K562 (cell line): ENCODE results near the gene TARBP1. TPM values are rescaled to one million over a fixed set of nuclear protein-coding genes. Genes with fewer than 3 reads are reported as not detected.

Experiments
- AFF4 ChIP-seq: sonication (generic); formaldehyde crosslinking; IDR thresholded peaks from 2 replicates; pipeline ENCODE4 v1.8.0; 2023; ENCODE audit warnings: mild to moderate bottlenecking, missing genetic modification reagents
- FOS ChIP-seq: IDR thresholded peaks from 3 replicates; pipeline ENCODE4 v1.6.1; 2011; ENCODE audit not compliant: insufficient read length; ENCODE audit errors: extremely low read depth
- IRF2 ChIP-seq: sonication (generic); formaldehyde crosslinking; IDR thresholded peaks from 2 replicates; pipeline ENCODE4 v1.8.1; 2022; ENCODE audit warnings: mild to moderate bottlenecking, missing genetic modification reagents
- MXI1 ChIP-seq: IDR thresholded peaks from 2 replicates; pipeline ENCODE4 v1.6.1; 2011; ENCODE audit warnings: low read depth, mild to moderate bottlenecking, improper control_type of control experiment, low read length
- NCOA2 ChIP-seq, 2 experiments: fragments of 450-650 bp; IDR thresholded peaks; 2 replicates each; pipeline ENCODE4 v1.6.1; 2018; ENCODE audit warnings: mild to moderate bottlenecking in 2 of 2, moderate library complexity in 1 of 2; ENCODE audit not compliant: partially characterized antibody in 2 of 2
- NELFE ChIP-seq: IDR thresholded peaks from 2 replicates; pipeline ENCODE4 v1.6.1; 2011; ENCODE audit warnings: mild to moderate bottlenecking; ENCODE audit not compliant: insufficient read depth, insufficient read length
- NR1H2 ChIP-seq: sonication (generic); formaldehyde crosslinking; IDR thresholded peaks from 2 replicates; pipeline ENCODE4 v1.4.0; 2020; ENCODE audit warnings: mild to moderate bottlenecking, missing genetic modification reagents
- NR2C1 ChIP-seq, 2 experiments: fragments of 450-650 bp; IDR thresholded peaks; 2 replicates each; pipeline ENCODE4 v1.6.1; 2017; ENCODE audit warnings: mild to moderate bottlenecking in 2 of 2, antibody characterized with exemption in 1 of 2, inconsistent platforms in 1 of 2, missing compliant biosample characterization in 1 of 2, missing genetic modification characterization in 1 of 2
- SMARCC2 ChIP-seq: fragments of 450-650 bp; IDR thresholded peaks from 2 replicates; pipeline ENCODE4 v1.6.1; 2017; ENCODE audit warnings: antibody characterized with exemption, moderate library complexity, mild to moderate bottlenecking, low read depth
- SREBF1 ChIP-seq: fragments of 150-350 bp; IDR thresholded peaks from 2 replicates; pipeline ENCODE4 v1.6.1; 2014; ENCODE audit warnings: antibody characterized with exemption, low read depth, low read length, borderline replicate concordance
- STAG1 ChIP-seq: sonication (generic); formaldehyde crosslinking; IDR thresholded peaks from 2 replicates; pipeline ENCODE4 v1.5.0; 2020; ENCODE audit warnings: missing genetic modification reagents, borderline replicate concordance
- ZNF174 ChIP-seq: fragments of 250-450 bp; sonication (Bioruptor Pico); IDR thresholded peaks from 2 replicates; pipeline ENCODE4 v1.4.0; 2020; ENCODE audit warnings: mild to moderate bottlenecking
- ZNF318 ChIP-seq, 2 experiments: fragments of 450-650 bp; IDR thresholded peaks; 2 replicates each; pipeline ENCODE4 v1.6.1; 2016; ENCODE audit warnings: mild to moderate bottlenecking in 2 of 2, borderline replicate concordance in 1 of 2, low read depth in 1 of 2, moderate library complexity in 1 of 2
- ZNF75A ChIP-seq: fragments of 450-650 bp; formaldehyde crosslinking; IDR thresholded peaks from 2 replicates; pipeline ENCODE4 v1.4.0; 2020; ENCODE audit warnings: mild to moderate bottlenecking
- polyA plus RNA-seq, 8 experiments: library from polyadenylated mRNA; depleted of rRNA in 4 of 8; stranded (reverse) in 5 of 8; unstranded in 3 of 8; fragments of >200 nt; fragmentation: Nextera tagmentation in 2 of 8; fragmentation: Illumina TruSeq in 1 of 8; extraction: Ambion mirVana in 2 of 8; extraction: Trizol in 1 of 8; gene quantifications; 2 replicates each; pipeline versions ENCODE4 v1.2.1 to v1.2.3, GENCODE V29; 2011 to 2014; ENCODE audit warnings: inconsistent platforms in 1 of 8, missing spikeins in 1 of 8
- total RNA-seq, 7 experiments: library from RNA; depleted of rRNA in 6 of 7; stranded (reverse); fragments of >200 nt in 6 of 7; fragmentation: Illumina TruSeq in 2 of 7; extraction: Trizol in 2 of 7; gene quantifications; 2 replicates each; pipeline versions ENCODE4 v1.2.1 to v1.2.3, GENCODE V29; 2011 to 2021; ENCODE audit warnings: low replicate concordance in 1 of 7

The TARBP1 gene
- total and polyA plus RNA-seq, 9 of the 15 experiments (the other 6 are each of a cell fraction or from before 2014, with no cell fraction given): 8.8 to 48.0 (median 22.9) TPM

GRCh38 chr1:234478481-234479309 is at the start of gene TARBP1 (continued):
- TF ChIP-seq AFF4 (0 out of 2 replicates have a peak, but pooled peaks have one; percentile 18), ZNF318 (IDR thresholded peaks at IDR 0.05; ENCODE audit: borderline replicate concordance in 1 of 2, low read depth in 1 of 2) (no peak), NR1H2 (CRISPR knock-in tag) (no peak), ZNF174 (CRISPR knock-in tag) (no peak), MXI1 (no peak), ZNF75A (CRISPR knock-in tag) (0 out of 2 replicates have a peak, but pooled peaks have one; percentile 32), NELFE (no peak), SMARCC2 (0 out of 2 replicates have a peak, but pooled peaks have one; percentile 6), FOS (no peak), IRF2 (CRISPR knock-in tag) (no peak), NCOA2 (IDR thresholded peaks at IDR 0.05; ENCODE audit: partially characterized antibody in 2 of 2) (no peak), NR2C1 (IDR thresholded peaks at IDR 0.05) (no peak), NR2C1 (tag; IDR thresholded peaks at IDR 0.05) (no peak), SREBF1 (no peak), STAG1 (CRISPR knock-in tag) (no peak)
